ENCODE measurements around the gene LDOC1. TPM values are rescaled to one million over a fixed set of nuclear protein-coding genes. Genes with fewer than 3 reads are reported as not detected.

Gene LDOC1
- polyA plus RNA-seq: 6.8 and 7.2 TPM in 2 replicates
- 6.1 and 9.5 TPM in 2 replicates for polyA minus RNA-seq

DNA sequence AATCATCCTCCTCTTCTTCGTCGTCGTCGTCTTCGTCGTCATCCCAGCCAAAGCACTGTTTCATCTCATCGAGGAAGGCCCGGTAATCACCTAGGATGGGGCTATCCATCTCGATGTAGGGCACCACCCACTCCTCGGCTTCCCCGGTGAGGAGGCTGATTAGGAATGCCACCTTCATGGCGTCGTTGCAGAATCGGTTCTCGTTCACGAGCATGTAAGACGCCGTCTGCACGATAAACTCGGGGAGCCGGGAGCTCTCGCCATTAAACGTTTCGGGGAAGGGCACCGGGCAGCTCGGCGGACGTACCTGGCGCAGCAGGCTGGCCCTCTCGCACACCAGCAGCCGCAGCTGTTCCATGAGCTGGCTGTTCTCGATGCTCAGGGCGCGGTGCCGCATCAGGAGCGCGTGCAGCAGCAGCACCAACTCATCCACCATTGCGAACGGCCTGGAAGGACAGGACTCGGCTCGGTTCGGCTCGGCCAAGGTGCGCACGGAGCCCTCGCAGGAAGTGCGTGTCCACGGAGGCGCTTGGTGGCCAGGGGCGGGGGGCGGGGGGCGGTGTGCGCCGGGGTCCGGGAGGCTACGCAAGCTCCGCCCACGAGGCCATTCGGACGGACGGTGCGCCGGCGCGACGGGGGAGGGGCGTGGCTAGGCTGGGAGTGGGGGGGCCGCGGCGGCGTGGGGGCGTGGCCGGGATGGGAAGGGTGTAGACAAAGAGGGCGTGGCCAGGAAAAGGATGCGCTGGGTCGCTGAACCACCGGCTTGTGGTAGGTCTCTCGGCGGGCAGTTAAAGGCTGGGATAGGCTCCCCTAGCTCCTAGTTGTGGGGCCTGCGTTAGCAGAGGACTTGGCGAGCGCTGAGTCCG lies at the start of gene LDOC1:
Gene LDOC1 (minus strand): TSS at position 544 of the 866 bp plus-strand sequence. CDS start 108 bp downstream, at position 436.
- peak within 1 kb of the TSS; percentile 80 for H3K4me3 ChIP-seq (ENCODE audit: low read length)
- H3K27ac ChIP-seq (ENCODE audit: low read length): peak within 1 kb of the TSS; percentile 85
- TF ChIP-seq, protein P1, sequence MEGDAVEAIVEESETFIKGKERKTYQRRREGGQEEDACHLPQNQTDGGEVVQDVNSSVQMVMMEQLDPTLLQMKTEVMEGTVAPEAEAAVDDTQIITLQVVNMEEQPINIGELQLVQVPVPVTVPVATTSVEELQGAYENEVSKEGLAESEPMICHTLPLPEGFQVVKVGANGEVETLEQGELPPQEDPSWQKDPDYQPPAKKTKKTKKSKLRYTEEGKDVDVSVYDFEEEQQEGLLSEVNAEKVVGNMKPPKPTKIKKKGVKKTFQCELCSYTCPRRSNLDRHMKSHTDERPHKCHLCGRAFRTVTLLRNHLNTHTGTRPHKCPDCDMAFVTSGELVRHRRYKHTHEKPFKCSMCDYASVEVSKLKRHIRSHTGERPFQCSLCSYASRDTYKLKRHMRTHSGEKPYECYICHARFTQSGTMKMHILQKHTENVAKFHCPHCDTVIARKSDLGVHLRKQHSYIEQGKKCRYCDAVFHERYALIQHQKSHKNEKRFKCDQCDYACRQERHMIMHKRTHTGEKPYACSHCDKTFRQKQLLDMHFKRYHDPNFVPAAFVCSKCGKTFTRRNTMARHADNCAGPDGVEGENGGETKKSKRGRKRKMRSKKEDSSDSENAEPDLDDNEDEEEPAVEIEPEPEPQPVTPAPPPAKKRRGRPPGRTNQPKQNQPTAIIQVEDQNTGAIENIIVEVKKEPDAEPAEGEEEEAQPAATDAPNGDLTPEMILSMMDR (IDR thresholded peaks at IDR 0.05; ENCODE audit: poor library complexity, severe bottlenecking): no peak
- no peak for TF ChIP-seq EP300 (conservative IDR thresholded peaks at IDR 0.05; ENCODE audit: poor library complexity, severe bottlenecking)
- TF ChIP-seq RAD21 (conservative IDR thresholded peaks at IDR 0.05): peak; percentile 24
- peak; percentile 46 for TF ChIP-seq TAF1 (IDR thresholded peaks at IDR 0.05; ENCODE audit: low read depth)
- no peak for TF ChIP-seq SMC3 (conservative IDR thresholded peaks at IDR 0.05; ENCODE audit: poor library complexity)
- peak; percentile 44 for TF ChIP-seq MXI1 (conservative IDR thresholded peaks at IDR 0.05; ENCODE audit: poor library complexity, severe bottlenecking)
- no peak for TF ChIP-seq EZH2 (IDR thresholded peaks at IDR 0.05; ENCODE audit: borderline replicate concordance, insufficient read depth, low read length, poor library complexity, severe bottlenecking)
- TF ChIP-seq POLR2AphosphoS5 (IDR thresholded peaks at IDR 0.05): peak; percentile 61
- TF ChIP-seq, protein P2, sequence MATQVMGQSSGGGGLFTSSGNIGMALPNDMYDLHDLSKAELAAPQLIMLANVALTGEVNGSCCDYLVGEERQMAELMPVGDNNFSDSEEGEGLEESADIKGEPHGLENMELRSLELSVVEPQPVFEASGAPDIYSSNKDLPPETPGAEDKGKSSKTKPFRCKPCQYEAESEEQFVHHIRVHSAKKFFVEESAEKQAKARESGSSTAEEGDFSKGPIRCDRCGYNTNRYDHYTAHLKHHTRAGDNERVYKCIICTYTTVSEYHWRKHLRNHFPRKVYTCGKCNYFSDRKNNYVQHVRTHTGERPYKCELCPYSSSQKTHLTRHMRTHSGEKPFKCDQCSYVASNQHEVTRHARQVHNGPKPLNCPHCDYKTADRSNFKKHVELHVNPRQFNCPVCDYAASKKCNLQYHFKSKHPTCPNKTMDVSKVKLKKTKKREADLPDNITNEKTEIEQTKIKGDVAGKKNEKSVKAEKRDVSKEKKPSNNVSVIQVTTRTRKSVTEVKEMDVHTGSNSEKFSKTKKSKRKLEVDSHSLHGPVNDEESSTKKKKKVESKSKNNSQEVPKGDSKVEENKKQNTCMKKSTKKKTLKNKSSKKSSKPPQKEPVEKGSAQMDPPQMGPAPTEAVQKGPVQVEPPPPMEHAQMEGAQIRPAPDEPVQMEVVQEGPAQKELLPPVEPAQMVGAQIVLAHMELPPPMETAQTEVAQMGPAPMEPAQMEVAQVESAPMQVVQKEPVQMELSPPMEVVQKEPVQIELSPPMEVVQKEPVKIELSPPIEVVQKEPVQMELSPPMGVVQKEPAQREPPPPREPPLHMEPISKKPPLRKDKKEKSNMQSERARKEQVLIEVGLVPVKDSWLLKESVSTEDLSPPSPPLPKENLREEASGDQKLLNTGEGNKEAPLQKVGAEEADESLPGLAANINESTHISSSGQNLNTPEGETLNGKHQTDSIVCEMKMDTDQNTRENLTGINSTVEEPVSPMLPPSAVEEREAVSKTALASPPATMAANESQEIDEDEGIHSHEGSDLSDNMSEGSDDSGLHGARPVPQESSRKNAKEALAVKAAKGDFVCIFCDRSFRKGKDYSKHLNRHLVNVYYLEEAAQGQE (IDR thresholded peaks at IDR 0.05; ENCODE audit: borderline replicate concordance): peak; percentile 83
- no peaks in the 10 kb centered on the region for H3K27me3 ChIP-seq (ENCODE audit: insufficient read depth, low read depth, low read length)
- no peaks in the 10 kb centered on the region for H4K20me1 ChIP-seq (ENCODE audit: insufficient read depth)
- H3K79me2 ChIP-seq (replicated peaks; ENCODE audit: insufficient read depth, low read length): no peaks in the 10 kb centered on the region
- no peaks in the 10 kb centered on the region for H3F3A ChIP-seq (ENCODE audit: insufficient read depth, low read length, poor library complexity, severe bottlenecking)
- no peaks in the 10 kb centered on the region for H3K36me3 ChIP-seq (ENCODE audit: insufficient read depth, low read length)
- H3K9me3 ChIP-seq (ENCODE audit: low read length): no peaks in the 10 kb centered on the region
- H3K4me2 ChIP-seq (ENCODE audit: low read length): peak within 1 kb of the TSS; percentile 48
- peak within 1 kb of the TSS; percentile 87 for H3K9ac ChIP-seq (ENCODE audit: low read length)
- no peaks in the 10 kb centered on the region for H3K9me2 ChIP-seq (ENCODE audit: insufficient read depth, low read length)
- peak within 1 kb of the TSS; percentile 60 for H2AFZ ChIP-seq (ENCODE audit: low read depth, low read length)

- Histone ChIP-seq H3K79me2 (replicated peaks; ENCODE audit: insufficient read depth, low read length) (no peaks in the 10 kb centered on the region), H3K4me2 (ENCODE audit: low read length) (no peak overlapping the region)
These were observed 44.7 kb upstream of the LDOC1 start for GRCh38 chrX:141221611-141222010.

More at GRCh38 chrX:141221611-141222010, 44.7 kb upstream of the LDOC1 start:
- no peaks in the 10 kb centered on the region for H3K36me3 ChIP-seq (ENCODE audit: insufficient read depth, low read length)
- TF ChIP-seq RAD21 (conservative IDR thresholded peaks at IDR 0.05) (no peak), EP300 (conservative IDR thresholded peaks at IDR 0.05; ENCODE audit: poor library complexity, severe bottlenecking) (no peak), MXI1 (conservative IDR thresholded peaks at IDR 0.05; ENCODE audit: poor library complexity, severe bottlenecking) (no peak), SMC3 (conservative IDR thresholded peaks at IDR 0.05; ENCODE audit: poor library complexity) (no peak), EZH2 (IDR thresholded peaks at IDR 0.05; ENCODE audit: borderline replicate concordance, insufficient read depth, low read length, poor library complexity, severe bottlenecking) (no peak), POLR2AphosphoS5 (IDR thresholded peaks at IDR 0.05) (no peak), TAF1 (IDR thresholded peaks at IDR 0.05; ENCODE audit: low read depth) (no peak)
- TF ChIP-seq, protein P1 (IDR thresholded peaks at IDR 0.05; ENCODE audit: poor library complexity, severe bottlenecking): no peak
- TF ChIP-seq, protein P2 (IDR thresholded peaks at IDR 0.05; ENCODE audit: borderline replicate concordance): no peak
- H3K9me3 ChIP-seq (ENCODE audit: low read length): no peaks in the 10 kb centered on the region
- no peaks in the 10 kb centered on the region for H3K9me2 ChIP-seq (ENCODE audit: insufficient read depth, low read length)
- H2AFZ ChIP-seq (ENCODE audit: low read depth, low read length): no peak overlapping the region
- no peaks in the 10 kb centered on the region for H3F3A ChIP-seq (ENCODE audit: insufficient read depth, low read length, poor library complexity, severe bottlenecking)
- H3K9ac ChIP-seq (ENCODE audit: low read length): no peak overlapping the region
- no peak overlapping the region for H3K27ac ChIP-seq (ENCODE audit: low read length)
- no peak overlapping the region for H3K4me3 ChIP-seq (ENCODE audit: low read length)
- H4K20me1 ChIP-seq (ENCODE audit: insufficient read depth): no peaks in the 10 kb centered on the region
- no peaks in the 10 kb centered on the region for H3K27me3 ChIP-seq (ENCODE audit: insufficient read depth, low read depth, low read length)

All from neural cell (in vitro differentiated cells).